Keratinocyte (primary cell): ENCODE results near the gene CILP2. TPM values are rescaled to one million over a fixed set of nuclear protein-coding genes. Genes with fewer than 3 reads are reported as not detected.

Experiments used
- DNase-seq: peaks from one replicate; pipeline ENCODE4 v3.0.0-alpha.2; 2011; ENCODE audit warnings: low read depth, missing footprints, low spot score
- FAIRE-seq: peaks from 2 replicates; lab custom pipeline; 2011; peaks lifted over from hg19 to GRCh38; lab: Jason Lieb, UNC
- H2AFZ ChIP-seq: 2 replicates; pipeline ENCODE4 v1.6.0; 2012; ENCODE audit warnings: low read length, control low read depth, inconsistent platforms; ENCODE audit not compliant: control insufficient read depth
- H3K27ac ChIP-seq: 2 replicates; pipeline ENCODE4 v1.5.1; 2011; ENCODE audit warnings: low read length; ENCODE audit not compliant: control insufficient read depth, insufficient read depth
- H3K27me3 ChIP-seq: 3 replicates; pipeline ENCODE4 v1.6.0; 2011; ENCODE audit warnings: low read length; ENCODE audit not compliant: control insufficient read depth, insufficient read depth; ENCODE audit errors: extremely low read depth
- H3K36me3 ChIP-seq, 2 experiments: 2 replicates in 1 of 2; 3 replicates in 1 of 2; pipeline ENCODE4 v1.5.1; 2011; ENCODE audit warnings: low read length in 2 of 2, mild to moderate bottlenecking in 1 of 2; ENCODE audit not compliant: control insufficient read depth in 2 of 2, insufficient read depth in 2 of 2; ENCODE audit errors: extremely low read depth in 1 of 2
- H3K4me1 ChIP-seq: 3 replicates; pipeline ENCODE4 v1.5.1; 2011; ENCODE audit warnings: low read length; ENCODE audit not compliant: control insufficient read depth, insufficient read depth; ENCODE audit errors: extremely low read depth
- H3K4me2 ChIP-seq: 3 replicates; pipeline ENCODE4 v1.6.0; 2011; ENCODE audit warnings: low read depth, low read length; ENCODE audit not compliant: control insufficient read depth, insufficient read depth; ENCODE audit errors: extremely low read depth
- H3K4me3 ChIP-seq, 3 experiments: fragments of 200-600 bp in 1 of 3; sonication (generic) in 1 of 3; 2 replicates in 2 of 3; 3 replicates in 1 of 3; pipeline ENCODE4 v1.5.1; 2011 to 2016; ENCODE audit warnings: low read length in 3 of 3, mild to moderate bottlenecking in 3 of 3, control low read depth in 2 of 3, inconsistent platforms in 1 of 3, low read depth in 1 of 3, mixed read lengths in 1 of 3, mixed run types in 1 of 3, moderate library complexity in 1 of 3; ENCODE audit not compliant: control insufficient read depth in 2 of 3, insufficient read depth in 2 of 3; ENCODE audit errors: extremely low read depth in 1 of 3
- H3K79me2 ChIP-seq: 2 replicates; pipeline ENCODE4 v1.6.0; 2012; ENCODE audit warnings: low read length; ENCODE audit not compliant: control insufficient read depth, insufficient read depth
- H3K9ac ChIP-seq: 3 replicates; pipeline ENCODE4 v1.6.0; 2011; ENCODE audit warnings: low read length; ENCODE audit not compliant: control insufficient read depth, insufficient read depth; ENCODE audit errors: extremely low read depth
- H3K9me1 ChIP-seq: 3 replicates; pipeline ENCODE4 v1.6.0; 2011; ENCODE audit warnings: low read length; ENCODE audit not compliant: control insufficient read depth, insufficient read depth; ENCODE audit errors: extremely low read depth
- H3K9me3 ChIP-seq: 2 replicates; pipeline ENCODE4 v1.5.1; 2012; ENCODE audit warnings: low read depth, low read length; ENCODE audit not compliant: control insufficient read depth
- H4K20me1 ChIP-seq: 3 replicates; pipeline ENCODE4 v1.6.0; 2011; ENCODE audit warnings: low read length; ENCODE audit not compliant: control insufficient read depth, insufficient read depth; ENCODE audit errors: extremely low read depth
- EZH2 ChIP-seq: IDR thresholded peaks from one replicate; pipeline ENCODE4 v1.6.1; 2012; ENCODE audit warnings: inconsistent platforms, mild to moderate bottlenecking, low read length, moderate library complexity
- dilution Hi-C: fragments of 300-500 bp; cut with MboI; formaldehyde crosslinking; loops from one replicate; pipeline ENCODE4 v1.7.0; 2020; ENCODE audit warnings: low sequenced_read_pairs; ENCODE audit not compliant: extremely low pct_ligation_motif_present
- polyA plus RNA-seq, 5 experiments: library from polyadenylated mRNA; depleted of rRNA in 3 of 5; stranded (reverse) in 3 of 5; stranded (forward) in 1 of 5; unstranded in 1 of 5; fragments of >200 nt; gene quantifications; 1 replicate in 1 of 5; 2 replicates in 3 of 5; 3 replicates in 1 of 5; pipeline versions ENCODE4 v1.2.1 to v1.2.3, GENCODE V29; 2011 to 2012; ENCODE audit warnings: missing spikeins in 2 of 5, low read depth in 1 of 5, low replicate concordance in 1 of 5
- TF ChIP-seq, protein P1 (sequence below), 3 experiments: IDR thresholded peaks in 1 of 3; conservative IDR thresholded peaks in 1 of 3; optimal IDR thresholded peaks in 1 of 3; 2 replicates in 2 of 3; 3 replicates in 1 of 3; pipeline versions ENCODE3 to v1.5.1; 2011; ENCODE audit warnings: low read length in 3 of 3, mild to moderate bottlenecking in 3 of 3, moderate library complexity in 2 of 3, control low read depth in 1 of 3, inconsistent platforms in 1 of 3; ENCODE audit not compliant: insufficient read depth in 2 of 3; ENCODE audit errors: extremely low read depth in 1 of 3

CILP2 gene
- polyA plus RNA-seq, 1 donor (not counting 4 experiments of a cell fraction or from before 2014, with no cell fraction given): 0.07 TPM

DNA sequence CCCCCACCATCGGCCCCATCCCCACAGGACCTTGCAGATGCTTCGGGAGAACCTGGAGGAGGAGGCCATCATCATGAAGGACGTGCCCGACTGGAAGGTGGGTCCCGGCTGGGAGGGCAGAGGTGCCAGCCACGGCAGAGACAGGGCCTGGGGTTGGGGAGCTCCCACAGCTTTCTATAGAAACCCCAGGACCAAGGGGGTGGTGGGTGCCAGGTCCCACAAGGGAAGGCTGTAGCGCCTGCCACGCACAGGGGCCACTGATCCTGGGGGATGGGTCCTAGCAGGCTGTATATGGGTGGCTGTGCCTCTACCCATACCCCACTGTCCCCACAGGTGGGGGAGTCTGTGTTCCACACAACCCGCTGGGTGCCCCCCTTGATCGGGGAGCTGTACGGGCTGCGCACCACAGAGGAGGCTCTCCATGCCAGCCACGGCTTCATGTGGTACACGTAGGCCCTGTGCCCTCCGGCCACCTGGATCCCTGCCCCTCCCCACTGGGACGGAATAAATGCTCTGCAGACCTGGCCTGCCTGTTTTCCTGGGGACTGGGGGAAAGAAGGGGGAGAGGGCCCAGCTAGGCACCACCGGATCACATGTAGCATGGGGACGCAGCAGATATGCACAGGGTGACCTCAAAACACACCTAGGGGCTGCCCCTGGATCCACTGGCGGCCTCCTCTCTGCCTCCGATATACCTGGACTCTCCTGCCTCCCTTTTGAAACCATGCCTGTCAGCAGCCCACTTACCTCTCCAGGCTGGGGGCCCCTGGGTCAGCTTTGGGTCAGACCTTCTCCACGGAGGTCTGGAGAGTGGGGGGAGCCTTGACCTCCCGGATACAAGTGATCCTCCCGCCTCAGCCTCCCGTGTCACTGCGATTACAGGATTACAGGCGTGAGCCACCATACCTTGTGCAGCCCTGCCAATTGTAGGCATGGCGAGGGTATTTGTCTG, 10.1 kb upstream of the CILP2 start:
- no peaks in the 10 kb centered on the region for H3K27me3 ChIP-seq
- FAIRE-seq: no peak
- no peak overlapping the region for H3K9ac ChIP-seq
- no peak for DNase-seq
- no peak for TF ChIP-seq EZH2
- TF ChIP-seq, protein P1, sequence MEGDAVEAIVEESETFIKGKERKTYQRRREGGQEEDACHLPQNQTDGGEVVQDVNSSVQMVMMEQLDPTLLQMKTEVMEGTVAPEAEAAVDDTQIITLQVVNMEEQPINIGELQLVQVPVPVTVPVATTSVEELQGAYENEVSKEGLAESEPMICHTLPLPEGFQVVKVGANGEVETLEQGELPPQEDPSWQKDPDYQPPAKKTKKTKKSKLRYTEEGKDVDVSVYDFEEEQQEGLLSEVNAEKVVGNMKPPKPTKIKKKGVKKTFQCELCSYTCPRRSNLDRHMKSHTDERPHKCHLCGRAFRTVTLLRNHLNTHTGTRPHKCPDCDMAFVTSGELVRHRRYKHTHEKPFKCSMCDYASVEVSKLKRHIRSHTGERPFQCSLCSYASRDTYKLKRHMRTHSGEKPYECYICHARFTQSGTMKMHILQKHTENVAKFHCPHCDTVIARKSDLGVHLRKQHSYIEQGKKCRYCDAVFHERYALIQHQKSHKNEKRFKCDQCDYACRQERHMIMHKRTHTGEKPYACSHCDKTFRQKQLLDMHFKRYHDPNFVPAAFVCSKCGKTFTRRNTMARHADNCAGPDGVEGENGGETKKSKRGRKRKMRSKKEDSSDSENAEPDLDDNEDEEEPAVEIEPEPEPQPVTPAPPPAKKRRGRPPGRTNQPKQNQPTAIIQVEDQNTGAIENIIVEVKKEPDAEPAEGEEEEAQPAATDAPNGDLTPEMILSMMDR (optimal IDR thresholded peaks at IDR 0.05 in 1 of 3, IDR thresholded peaks at IDR 0.05 in 1 of 3, conservative IDR thresholded peaks at IDR 0.05 in 1 of 3; ENCODE audit: extremely low read depth in 1 of 3, insufficient read depth in 2 of 3, low read length in 3 of 3): no peak
- no peak overlapping the region for H3K4me3 ChIP-seq
- no peak overlapping the region for H3K27ac ChIP-seq
- peaks cover 2% of the 10 kb centered on the region for H3K4me1 ChIP-seq
- peaks cover 7% of the 10 kb centered on the region for H3K79me2 ChIP-seq
- no peaks in the 10 kb centered on the region for H3K9me1 ChIP-seq
- H4K20me1 ChIP-seq: no peaks in the 10 kb centered on the region
- dilution Hi-C loops: no loop called here
- H2AFZ ChIP-seq: no peak overlapping the region
- H3K9me3 ChIP-seq: no peaks in the 10 kb centered on the region
- H3K36me3 ChIP-seq: peaks cover 0 to 19% of the 10 kb centered on the region in 2 experiments
- no peak overlapping the region for H3K4me2 ChIP-seq

DNA sequence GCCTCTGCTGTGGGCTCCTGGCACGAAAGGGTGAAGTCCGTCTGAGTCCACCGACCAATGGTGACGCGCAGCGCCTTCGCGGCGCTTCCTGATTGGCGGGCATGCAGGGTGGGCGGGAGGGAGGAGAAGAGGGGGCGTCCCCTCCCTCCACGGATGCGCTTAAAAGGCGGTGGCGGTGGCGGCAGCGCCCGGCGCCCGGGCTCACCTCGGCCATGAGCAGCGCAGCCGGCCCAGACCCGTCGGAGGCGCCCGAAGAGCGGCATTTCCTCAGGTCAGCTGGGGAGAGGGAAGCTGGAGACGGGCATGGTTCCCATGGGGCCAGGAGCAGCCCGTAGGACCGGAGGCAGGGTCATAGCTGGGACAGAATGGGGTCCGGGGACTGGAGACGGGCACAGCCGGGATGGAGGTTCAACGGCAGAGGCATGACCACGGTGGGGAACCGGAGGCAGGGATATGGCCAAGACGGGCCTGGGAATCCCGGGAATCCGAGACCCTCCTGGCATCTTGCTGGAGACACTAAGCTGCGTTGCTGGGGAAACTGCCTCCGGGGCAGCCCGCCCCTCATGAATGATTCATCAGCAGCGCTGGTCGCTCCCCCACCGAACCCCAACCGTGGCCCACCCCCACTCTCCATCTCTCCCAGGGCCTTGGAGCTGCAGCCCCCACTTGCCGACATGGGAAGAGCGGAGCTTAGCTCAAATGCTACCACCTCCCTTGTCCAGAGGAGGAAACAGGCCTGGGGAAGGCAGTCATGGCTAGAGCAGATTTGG, 9.2 kb upstream of the CILP2 start, which contains the start of gene YJEFN3:
YJEFN3 (plus strand) TSS at position 191 of the 770 bp plus-strand sequence; CDS start at position 213, 22 bp downstream.
- no peaks in the 10 kb centered on the region for H4K20me1 ChIP-seq
- no peak within 1 kb of the TSS for H3K27ac ChIP-seq
- no peaks in the 10 kb centered on the region for H3K9me1 ChIP-seq
- H3K9me3 ChIP-seq: no peaks in the 10 kb centered on the region
- no peak for FAIRE-seq
- no peak for TF ChIP-seq EZH2
- TF ChIP-seq, protein P1 (optimal IDR thresholded peaks at IDR 0.05 in 1 of 3, IDR thresholded peaks at IDR 0.05 in 1 of 3, conservative IDR thresholded peaks at IDR 0.05 in 1 of 3; ENCODE audit: extremely low read depth in 1 of 3, insufficient read depth in 2 of 3, low read length in 3 of 3): no peak
- H3K4me1 ChIP-seq: peaks cover 2% of the 10 kb centered on the region
- no peaks in the 10 kb centered on the region for H3K27me3 ChIP-seq
- no peak within 1 kb of the TSS for H2AFZ ChIP-seq
- peaks cover 0 to 18% of the 10 kb centered on the region in 2 experiments for H3K36me3 ChIP-seq
- no peak for DNase-seq
- peaks cover 4% of the 10 kb centered on the region for H3K79me2 ChIP-seq
- H3K4me3 ChIP-seq: no peak within 1 kb of the TSS
- no peak within 1 kb of the TSS for H3K9ac ChIP-seq
- dilution Hi-C loops: no loop called here
- no peak within 1 kb of the TSS for H3K4me2 ChIP-seq
